Mammary epithelial cell (primary cell): Measurements from ENCODE around the gene ZBTB21.

Source experiments
- CTCF ChIP-seq, 2 donors: IDR thresholded peaks in 1 of 2; conservative IDR thresholded peaks in 1 of 2; 2 replicates each; pipeline ENCODE4 v1.5.1; 2011 to 2012; ENCODE audit warnings: inconsistent platforms in 2 of 2, low read length in 2 of 2, mild to moderate bottlenecking in 2 of 2, control low read depth in 1 of 2, low read depth in 1 of 2; ENCODE audit not compliant: insufficient read depth in 1 of 2; ENCODE audit errors: extremely low read depth in 1 of 2
- EZH2 ChIP-seq: IDR thresholded peaks from 2 replicates; pipeline ENCODE4 v1.6.1; 2012; ENCODE audit warnings: low read length, inconsistent platforms, borderline replicate concordance

- TF ChIP-seq CTCF (conservative IDR thresholded peaks at IDR 0.05 in 1 of 2, IDR thresholded peaks at IDR 0.05 in 1 of 2; ENCODE audit: extremely low read depth in 1 of 2, insufficient read depth in 1 of 2, low read depth in 1 of 2, low read length in 2 of 2) (no peak), EZH2 (no peak)
These were observed 30.4 kb upstream of the ZBTB21 start for GRCh38 chr21:42040411-42041180.
